ENCODE measurements around the gene BLVRB. TPM values are rescaled to one million over a fixed set of nuclear protein-coding genes. Genes with fewer than 3 reads are reported as not detected.

BLVRB gene
- total RNA-seq, 1 experiment from 2014 or later: 106 TPM

DNA sequence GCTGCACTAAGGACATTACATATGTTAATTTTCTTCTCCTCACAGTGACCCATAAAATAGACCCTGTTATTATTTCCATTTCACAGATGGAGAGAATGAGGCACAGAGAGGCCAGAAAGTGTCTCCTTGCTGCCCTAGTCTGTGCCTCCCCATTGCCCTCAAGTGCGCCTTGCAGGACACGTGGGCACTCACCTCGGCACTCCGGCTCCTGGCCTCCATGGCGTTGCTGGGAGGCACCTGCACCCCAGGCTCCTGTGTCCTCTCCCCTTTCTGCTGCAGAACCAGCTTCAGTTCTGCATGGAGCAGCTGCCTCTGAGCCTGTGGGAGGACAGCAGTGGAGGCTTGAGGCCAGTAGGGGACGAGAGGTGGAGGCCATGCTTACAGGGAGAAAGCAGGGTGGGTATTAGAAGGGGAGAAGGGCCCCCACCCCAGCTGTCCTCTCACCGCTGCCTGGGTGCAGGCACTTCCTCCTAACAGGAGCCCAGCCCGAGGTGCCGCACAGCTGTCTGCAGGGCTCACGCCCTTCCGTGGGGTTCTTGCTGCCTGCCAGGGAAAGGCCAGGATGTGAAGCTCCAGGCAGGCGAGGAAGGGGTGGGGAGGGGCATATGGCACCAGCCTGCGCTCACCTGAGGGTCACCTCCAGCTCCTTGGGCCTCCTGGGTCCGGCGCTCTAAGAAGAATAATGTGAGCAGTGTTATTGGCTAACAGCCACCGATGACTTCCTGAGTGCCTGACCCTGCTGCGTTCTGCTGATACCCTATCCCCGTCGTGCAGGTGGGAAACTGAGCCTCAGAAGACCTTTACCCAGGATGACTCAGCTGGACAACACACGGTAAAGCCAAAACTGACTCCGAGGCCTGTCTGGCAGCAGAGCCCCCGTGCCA, 57.6 kb downstream of the BLVRB start:
- H3K9me3 ChIP-seq (replicated peaks): no peaks in the 10 kb centered on the region
- no peaks in the 10 kb centered on the region for H3K27me3 ChIP-seq (replicated peaks)
- no peak overlapping the region for H3K4me3 ChIP-seq
- no peak overlapping the region for H3K27ac ChIP-seq
- DNase-seq (ENCODE audit: low read depth in 1 of 2, low spot score in 2 of 2): no peak
- no peaks in the 10 kb centered on the region for H3K36me3 ChIP-seq
- H3K4me1 ChIP-seq (replicated peaks): peaks cover 4% of the 10 kb centered on the region

DNA sequence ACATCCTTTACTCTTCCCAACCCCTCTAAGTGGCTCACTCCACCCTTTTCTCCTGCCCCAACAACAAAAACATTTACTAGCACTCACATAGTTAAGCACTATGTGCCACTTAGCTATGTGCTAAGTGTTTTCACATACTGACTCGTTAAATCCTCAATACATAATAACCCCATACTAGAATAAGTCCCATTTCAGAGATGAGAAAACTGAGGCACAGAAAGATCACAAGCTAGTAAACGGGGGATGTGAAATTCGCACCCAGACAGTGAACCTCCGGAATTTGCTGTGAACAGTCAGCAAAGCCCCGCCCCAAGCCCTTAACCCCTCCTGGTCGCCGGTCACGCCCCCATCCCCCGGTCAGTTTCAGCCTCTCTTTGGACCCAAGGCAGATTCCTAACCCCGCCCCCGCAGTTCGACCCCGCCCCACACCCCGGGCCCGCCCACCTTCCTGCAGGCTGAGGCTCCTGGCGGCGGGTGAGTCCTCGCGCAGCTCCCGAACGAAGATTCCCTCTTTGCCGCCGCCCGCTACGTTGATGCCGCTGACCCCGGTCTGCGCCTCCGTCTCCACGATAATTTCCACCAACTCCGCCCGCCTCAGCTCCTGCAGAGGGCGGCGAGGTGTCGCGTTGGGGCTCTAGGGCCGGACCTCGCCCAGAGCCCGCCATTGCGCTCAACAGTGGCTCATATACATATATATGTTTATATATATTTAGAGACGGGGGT, 62.1 kb downstream of the BLVRB start:
- Histone ChIP-seq H3K9me3 (replicated peaks) (no peaks in the 10 kb centered on the region), H3K4me3 (peak overlapping the region; percentile 42), H3K27me3 (replicated peaks) (no peaks in the 10 kb centered on the region), H3K4me1 (replicated peaks) (peaks cover 6% of the 10 kb centered on the region), H3K27ac (no peak overlapping the region), H3K36me3 (no peaks in the 10 kb centered on the region)
- DNase-seq (ENCODE audit: low read depth in 1 of 2, low spot score in 2 of 2): peak; percentile 69 to 97

DNA sequence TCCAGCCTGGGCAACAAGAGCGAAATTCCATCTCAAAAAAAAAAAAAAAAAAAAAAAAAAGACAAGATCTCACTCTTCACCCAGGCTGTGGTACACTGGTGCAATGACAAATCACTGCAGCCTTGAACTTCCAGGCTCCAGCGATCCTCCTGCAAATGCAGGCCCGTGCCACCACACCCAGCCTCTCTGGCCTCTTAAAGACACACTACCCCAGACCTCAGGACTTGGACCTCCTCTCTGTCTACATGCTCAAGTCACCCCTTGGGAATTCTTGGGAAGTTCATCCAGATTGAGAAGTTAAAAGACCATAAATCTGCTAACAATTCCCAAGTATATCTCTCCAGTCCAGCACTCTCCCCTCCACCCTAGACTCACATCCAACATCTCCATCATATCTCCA, 65.0 kb downstream of the BLVRB start:
- no peaks in the 10 kb centered on the region for H3K27me3 ChIP-seq (replicated peaks)
- DNase-seq (ENCODE audit: low read depth in 1 of 2, low spot score in 2 of 2): no peak
- no peak overlapping the region for H3K27ac ChIP-seq
- H3K4me1 ChIP-seq (replicated peaks): peaks cover 6% of the 10 kb centered on the region
- H3K4me3 ChIP-seq: no peak overlapping the region
- no peaks in the 10 kb centered on the region for H3K9me3 ChIP-seq (replicated peaks)
- no peaks in the 10 kb centered on the region for H3K36me3 ChIP-seq

DNA sequence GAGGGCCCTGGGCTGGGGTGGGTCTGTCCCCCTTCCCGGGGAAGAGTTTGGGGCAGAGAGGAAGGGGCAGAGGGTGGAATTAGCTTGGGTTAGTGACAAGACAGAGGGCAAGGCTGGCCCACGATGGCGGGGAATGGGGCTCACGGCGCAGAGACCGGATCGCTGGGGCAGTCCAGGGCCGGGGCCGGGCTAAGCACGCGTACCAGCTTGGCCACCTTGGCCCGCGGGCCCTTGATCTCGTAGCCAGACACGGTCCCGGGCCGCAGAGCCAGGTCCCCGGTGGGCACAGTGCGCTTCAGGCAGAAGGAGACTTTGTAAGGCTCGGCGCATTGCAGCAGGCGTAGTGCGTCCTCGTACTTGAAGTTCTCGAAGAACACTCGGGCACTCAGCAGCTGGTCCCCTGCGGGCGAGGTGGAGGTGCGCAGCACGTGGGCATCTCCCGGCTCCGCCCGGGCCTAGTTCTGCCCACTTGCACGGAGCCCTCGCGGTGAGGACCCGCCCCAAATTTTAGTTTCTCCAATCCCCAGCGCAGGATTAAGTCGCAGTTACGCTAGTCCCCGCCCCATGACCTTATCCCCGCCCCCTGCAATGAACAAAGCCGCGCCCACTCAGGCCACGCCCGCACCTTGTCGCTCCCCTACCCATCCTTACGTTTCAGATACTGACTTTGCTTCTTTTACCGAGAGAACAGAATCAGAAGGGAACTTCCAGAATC, 67.0 kb downstream of the BLVRB start:
- H3K36me3 ChIP-seq: no peaks in the 10 kb centered on the region
- H3K27ac ChIP-seq: no peak overlapping the region
- no peak overlapping the region for H3K4me3 ChIP-seq
- H3K27me3 ChIP-seq (replicated peaks): no peaks in the 10 kb centered on the region
- peaks cover 6% of the 10 kb centered on the region for H3K4me1 ChIP-seq (replicated peaks)
- no peak for DNase-seq (ENCODE audit: low read depth in 1 of 2, low spot score in 2 of 2)
- no peaks in the 10 kb centered on the region for H3K9me3 ChIP-seq (replicated peaks)

Other genes with a start within 250 kb of the BLVRB start
- gene TTC9B, start 247.4 kb downstream of the BLVRB start, total RNA-seq (2014; rRNA removed; shearing (Covaris generic)): not detected in 2 replicates
- not detected in 2 replicates for gene CCNP, start 239.1 kb downstream of the BLVRB start, total RNA-seq (2014; rRNA removed; shearing (Covaris generic))
- gene AKT2, start 180.4 kb downstream of the BLVRB start, total RNA-seq (2014; rRNA removed; shearing (Covaris generic)): 64.6 and 71.9 TPM in 2 replicates
- 11.6 and 41.7 TPM in 2 replicates for gene C19orf47, start 117.3 kb downstream of the BLVRB start, total RNA-seq (2014; rRNA removed; shearing (Covaris generic))
- 208 and 270 TPM in 2 replicates for gene PLD3, start 117.0 kb downstream of the BLVRB start, total RNA-seq (2014; rRNA removed; shearing (Covaris generic))
- 0.08 TPM in 1 of 2 replicates, not detected in the other for gene HIPK4, start 75.6 kb downstream of the BLVRB start, total RNA-seq (2014; rRNA removed; shearing (Covaris generic))
- 0.88 and 2.4 TPM in 2 replicates for gene PRX, start 52.4 kb downstream of the BLVRB start, total RNA-seq (2014; rRNA removed; shearing (Covaris generic))
- gene SERTAD1, start 39.8 kb downstream of the BLVRB start, total RNA-seq (2014; rRNA removed; shearing (Covaris generic)): 25.7 and 38.1 TPM in 2 replicates
- gene SERTAD3, start 21.4 kb downstream of the BLVRB start, total RNA-seq (2014; rRNA removed; shearing (Covaris generic)): 16.1 and 16.3 TPM in 2 replicates
- 0.61 TPM in 1 of 2 replicates, not detected in the other for gene SPTBN4, start 1.3 kb upstream of the BLVRB start, total RNA-seq (2014; rRNA removed; shearing (Covaris generic))
- 16.2 and 16.4 TPM in 2 replicates for gene SHKBP1, start 111.1 kb upstream of the BLVRB start, total RNA-seq (2014; rRNA removed; shearing (Covaris generic))
- gene LTBP4, start 135.6 kb upstream of the BLVRB start, total RNA-seq (2014; rRNA removed; shearing (Covaris generic)): 16.5 and 23.7 TPM in 2 replicates
- gene NUMBL, start 224.9 kb upstream of the BLVRB start, total RNA-seq (2014; rRNA removed; shearing (Covaris generic)): 14.7 and 28.6 TPM in 2 replicates

All from SJSA1 (cell line).